GM18519 (cell line): Measurements from ENCODE around the gene SOWAHA.

ENCODE experiments used
- ATAC-seq: cut with Tn5 transposase; IDR thresholded peaks from one replicate; pipeline ENCODE4 v1.9.1; 2021; ENCODE audit warnings: mild to moderate bottlenecking, moderate library complexity; ENCODE audit not compliant: unreplicated experiment, low FRiP score

SOWAHA gene

GRCh38 chr5:132812781-132813598 is at the start of gene SOWAHA:
SOWAHA (plus strand) TSS chr5:132813302; CDS start chr5:132813622, 320 bp downstream.
- no peak for ATAC-seq

- no peak for ATAC-seq
Measured at GRCh38 chr5:132764051-132764450, 49.1 kb upstream of the SOWAHA start.

- ATAC-seq: no peak
Measured at GRCh38 chr5:132764671-132765238, 48.3 kb upstream of the SOWAHA start.

- ATAC-seq: no peak
Measured at GRCh38 chr5:132765311-132766019, 47.6 kb upstream of the SOWAHA start.

- ATAC-seq: no peak
Measured at GRCh38 chr5:132766020-132766805, 46.9 kb upstream of the SOWAHA start.

- ATAC-seq: no peak
Measured at GRCh38 chr5:132766806-132767055, 46.4 kb upstream of the SOWAHA start.

GRCh38 chr5:132767150-132767549 is 46.0 kb upstream of the SOWAHA start:
- no peak for ATAC-seq

GRCh38 chr5:132768485-132768868 is 44.6 kb upstream of the SOWAHA start:
- no peak for ATAC-seq

- no peak for ATAC-seq
Measured at GRCh38 chr5:132770476-132771159, 42.5 kb upstream of the SOWAHA start.

GRCh38 chr5:132771503-132771998 is 41.6 kb upstream of the SOWAHA start:
- no peak for ATAC-seq

GRCh38 chr5:132772291-132773070 is 40.6 kb upstream of the SOWAHA start:
- ATAC-seq: no peak

- ATAC-seq: no peak
Measured at GRCh38 chr5:132773114-132773513, 40.0 kb upstream of the SOWAHA start.

- no peak for ATAC-seq
Measured at GRCh38 chr5:132773601-132774355, 39.3 kb upstream of the SOWAHA start.

- no peak for ATAC-seq
Measured at GRCh38 chr5:132774406-132774805, 38.7 kb upstream of the SOWAHA start.

GRCh38 chr5:132774896-132775295 is 38.2 kb upstream of the SOWAHA start:
- no peak for ATAC-seq

GRCh38 chr5:132775476-132775961 is 37.6 kb upstream of the SOWAHA start:
- ATAC-seq: no peak

GRCh38 chr5:132776131-132776937 is 36.8 kb upstream of the SOWAHA start:
- no peak for ATAC-seq

GRCh38 chr5:132776938-132777208 is 36.2 kb upstream of the SOWAHA start:
- ATAC-seq: no peak
